Fibroblast of mammary gland (primary cell): ENCODE data around the gene DEF6.

Source experiments
- DNase-seq: peaks from one replicate; pipeline ENCODE4 v3.0.0-alpha.2; 2010; ENCODE audit warnings: low read depth
- H3K4me3 ChIP-seq: 2 replicates; pipeline ENCODE4 v1.5.1; 2011; ENCODE audit warnings: low read depth, mild to moderate bottlenecking, low read length, moderate library complexity; ENCODE audit not compliant: control insufficient read depth
- TF ChIP-seq, protein P1 (sequence below): conservative IDR thresholded peaks from 2 replicates; pipeline ENCODE4 v1.5.1; 2011; ENCODE audit warnings: low read depth, low read length, inconsistent platforms; ENCODE audit not compliant: control insufficient read depth, insufficient read depth

Gene DEF6

GRCh38 chr6:35265523-35265922 is 32.1 kb upstream of the DEF6 start:
- TF ChIP-seq, protein P1, sequence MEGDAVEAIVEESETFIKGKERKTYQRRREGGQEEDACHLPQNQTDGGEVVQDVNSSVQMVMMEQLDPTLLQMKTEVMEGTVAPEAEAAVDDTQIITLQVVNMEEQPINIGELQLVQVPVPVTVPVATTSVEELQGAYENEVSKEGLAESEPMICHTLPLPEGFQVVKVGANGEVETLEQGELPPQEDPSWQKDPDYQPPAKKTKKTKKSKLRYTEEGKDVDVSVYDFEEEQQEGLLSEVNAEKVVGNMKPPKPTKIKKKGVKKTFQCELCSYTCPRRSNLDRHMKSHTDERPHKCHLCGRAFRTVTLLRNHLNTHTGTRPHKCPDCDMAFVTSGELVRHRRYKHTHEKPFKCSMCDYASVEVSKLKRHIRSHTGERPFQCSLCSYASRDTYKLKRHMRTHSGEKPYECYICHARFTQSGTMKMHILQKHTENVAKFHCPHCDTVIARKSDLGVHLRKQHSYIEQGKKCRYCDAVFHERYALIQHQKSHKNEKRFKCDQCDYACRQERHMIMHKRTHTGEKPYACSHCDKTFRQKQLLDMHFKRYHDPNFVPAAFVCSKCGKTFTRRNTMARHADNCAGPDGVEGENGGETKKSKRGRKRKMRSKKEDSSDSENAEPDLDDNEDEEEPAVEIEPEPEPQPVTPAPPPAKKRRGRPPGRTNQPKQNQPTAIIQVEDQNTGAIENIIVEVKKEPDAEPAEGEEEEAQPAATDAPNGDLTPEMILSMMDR = no peak
- no peak for DNase-seq
- H3K4me3 ChIP-seq = no peak overlapping the region

- no peak for DNase-seq
- H3K4me3 ChIP-seq = no peak overlapping the region
- TF ChIP-seq, protein P1 = no peak
These were observed 30.2 kb upstream of the DEF6 start for GRCh38 chr6:35267446-35267845.

DNA sequence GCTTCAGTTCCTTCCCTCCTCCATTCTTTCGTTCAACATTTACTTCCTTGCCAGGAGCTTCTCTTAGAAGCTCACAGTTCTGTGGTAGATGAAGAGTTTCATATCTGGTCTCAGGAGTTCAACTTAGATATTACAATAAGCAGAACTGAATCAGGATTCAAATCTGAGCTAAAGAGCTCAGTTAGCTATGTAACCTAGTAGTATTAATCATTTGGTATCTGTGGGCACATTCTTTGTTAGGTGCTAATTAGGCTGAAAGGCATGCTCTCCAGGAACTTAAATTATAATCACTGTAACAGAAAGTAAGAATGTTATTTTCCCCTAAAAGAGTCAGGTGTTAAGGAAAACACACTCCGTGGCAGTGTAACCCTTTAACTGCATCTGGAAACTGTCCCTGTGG is 29.7 kb upstream of the DEF6 start:
- DNase-seq = no peak
- TF ChIP-seq, protein P1 = no peak

GRCh38 chr6:35272005-35272404 is 25.6 kb upstream of the DEF6 start:
- DNase-seq = no peak
- TF ChIP-seq, protein P1 = no peak
- no peak overlapping the region for H3K4me3 ChIP-seq

More for the DNA sequence above, 29.7 kb upstream of the DEF6 start:
- no peak overlapping the region for H3K4me3 ChIP-seq

DNA sequence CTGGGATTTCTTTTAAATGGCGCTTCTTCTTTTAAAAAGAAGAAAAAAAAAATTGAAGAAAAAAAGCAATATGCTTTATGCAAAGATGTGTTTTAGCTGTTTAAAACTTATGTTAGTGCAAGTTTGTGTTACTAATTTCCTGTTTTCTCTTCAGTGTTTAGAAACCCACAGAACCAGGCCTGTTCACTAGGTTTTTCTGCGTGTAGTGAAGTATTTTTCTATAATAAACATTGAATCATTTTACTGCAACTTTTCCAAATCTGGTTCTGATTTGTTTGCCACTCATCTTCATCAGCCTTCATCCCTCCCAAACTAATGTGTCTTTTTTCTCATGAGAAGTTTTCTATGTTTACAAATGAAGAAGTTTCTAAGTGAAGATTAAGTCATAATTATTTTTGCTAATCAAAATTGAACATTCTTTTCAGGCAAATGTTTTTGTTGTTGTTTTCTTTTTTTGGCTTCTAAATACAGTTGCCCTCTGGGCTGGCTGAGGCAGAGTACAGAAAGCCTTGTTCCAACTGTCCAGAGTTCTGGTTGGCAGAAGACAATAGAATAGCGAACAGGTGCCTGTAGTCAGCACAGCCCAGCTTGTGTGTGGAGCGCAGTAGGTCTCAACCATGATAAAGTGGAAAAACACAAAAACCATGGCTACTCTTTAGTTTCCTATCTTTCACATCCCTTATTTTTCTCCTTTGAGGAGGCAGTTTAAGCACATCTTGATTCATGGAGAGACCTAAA is 23.6 kb upstream of the DEF6 start:
- TF ChIP-seq, protein P1 = no peak
- peak; percentile 45 for DNase-seq
- no peak overlapping the region for H3K4me3 ChIP-seq

GRCh38 chr6:35275744-35276260 is 21.8 kb upstream of the DEF6 start:
- DNase-seq = no peak
- no peak overlapping the region for H3K4me3 ChIP-seq
- TF ChIP-seq, protein P1 = no peak
